ENCODE measurements around the gene SLC22A2. TPM values are rescaled to one million over a fixed set of nuclear protein-coding genes. Genes with fewer than 3 reads are reported as not detected.

SLC22A2 gene
- total RNA-seq, 1 experiment from 2014 or later, result 0.96 TPM

DNA sequence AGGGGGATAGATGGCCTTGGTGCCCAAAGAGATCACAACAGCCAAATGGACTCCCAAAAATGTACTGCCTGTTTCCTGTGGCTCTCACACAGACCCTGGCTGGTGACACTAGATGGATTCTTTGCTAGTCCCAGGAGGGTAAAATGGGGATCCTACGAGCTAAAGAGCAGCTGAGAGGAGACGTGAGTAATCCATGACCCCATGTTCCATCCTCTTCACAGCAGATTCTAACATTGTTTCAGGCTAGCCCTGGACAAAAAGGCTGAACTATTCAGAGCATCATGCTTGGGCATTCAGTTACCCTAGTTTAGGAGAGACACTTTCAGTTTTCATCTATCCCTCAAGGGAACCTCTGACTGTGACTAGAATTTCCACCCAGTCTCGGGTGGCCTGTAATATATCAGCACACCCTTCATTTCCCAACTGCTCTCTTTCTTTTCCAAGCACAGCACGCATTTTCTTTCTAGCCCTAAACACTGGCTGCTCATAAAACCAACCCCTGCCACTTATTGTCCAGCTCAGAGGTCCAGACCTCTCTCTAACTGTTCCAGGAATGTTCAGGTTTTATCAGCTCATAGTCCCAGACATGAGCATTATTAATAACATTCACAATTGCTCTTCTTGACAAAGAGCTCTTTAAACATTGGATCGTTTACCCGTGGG is 88.5 kb downstream of the SLC22A2 start:
- Mint-ChIP-seq H3K27ac (no peak overlapping the region), H3K4me1 (peaks cover 5% of the 10 kb centered on the region), H3K36me3 (peaks cover 3% of the 10 kb centered on the region), H3K27me3 (ENCODE audit: low read depth) (no peaks in the 10 kb centered on the region), H3K9me3 (peaks cover 14% of the 10 kb centered on the region), H3K4me3 (no peak overlapping the region)
- DNase-seq (ENCODE audit: low spot score), result no peak
- POLR2A ChIA-PET, result no interaction called here
- TF ChIP-seq ATF2 (CRISPR knock-in tag; IDR thresholded peaks at IDR 0.05; ENCODE audit: borderline replicate concordance, low read depth), result no peak
- TF ChIP-seq ZNF396 (CRISPR knock-in tag; IDR thresholded peaks at IDR 0.05; ENCODE audit: borderline replicate concordance), result no peak
- no peak for TF ChIP-seq TCF7 (CRISPR knock-in tag; IDR thresholded peaks at IDR 0.05; ENCODE audit: low read depth)
- no peak for TF ChIP-seq ZSCAN18 (CRISPR knock-in tag; IDR thresholded peaks at IDR 0.05)
- TF ChIP-seq PREB (CRISPR knock-in tag; IDR thresholded peaks at IDR 0.05; ENCODE audit: borderline replicate concordance), result no peak
- TF ChIP-seq PRRX2 (CRISPR knock-in tag; IDR thresholded peaks at IDR 0.05), result no peak
- no peak for TF ChIP-seq ZNF138 (CRISPR knock-in tag; conservative IDR thresholded peaks at IDR 0.05)
- TF ChIP-seq FOXK1 (CRISPR knock-in tag; IDR thresholded peaks at IDR 0.05), result no peak
- TF ChIP-seq ZNF219 (CRISPR knock-in tag; IDR thresholded peaks at IDR 0.05; ENCODE audit: borderline replicate concordance), result no peak
- no peak for TF ChIP-seq SOX15 (CRISPR knock-in tag; IDR thresholded peaks at IDR 0.05)
- TF ChIP-seq ZNF317 (CRISPR knock-in tag; IDR thresholded peaks at IDR 0.05; ENCODE audit: borderline replicate concordance, low read depth), result no peak
- TF ChIP-seq, protein P1, sequence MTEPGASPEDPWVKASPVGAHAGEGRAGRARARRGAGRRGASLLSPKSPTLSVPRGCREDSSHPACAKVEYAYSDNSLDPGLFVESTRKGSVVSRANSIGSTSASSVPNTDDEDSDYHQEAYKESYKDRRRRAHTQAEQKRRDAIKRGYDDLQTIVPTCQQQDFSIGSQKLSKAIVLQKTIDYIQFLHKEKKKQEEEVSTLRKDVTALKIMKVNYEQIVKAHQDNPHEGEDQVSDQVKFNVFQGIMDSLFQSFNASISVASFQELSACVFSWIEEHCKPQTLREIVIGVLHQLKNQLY (CRISPR knock-in tag; IDR thresholded peaks at IDR 0.05), result no peak
- ATAC-seq, result no peak
- CTCF ChIA-PET, result interaction anchor here (1.3 kb wide), 1 partner anchor 32 kb away, joined by 3 read pairs; no protein-coding TSS in a partner anchor

- H3K4me3 Mint-ChIP-seq, result no peak overlapping the region
- TF ChIP-seq SOX15 (CRISPR knock-in tag; IDR thresholded peaks at IDR 0.05) (no peak), ZSCAN18 (CRISPR knock-in tag; IDR thresholded peaks at IDR 0.05) (no peak)
- no peak overlapping the region for H3K27ac Mint-ChIP-seq
- ChIA-PET CTCF (interaction anchor here (1.2 kb wide), 1 partner anchor 26 kb away, joined by 3 read pairs; no protein-coding TSS in a partner anchor), POLR2A (no interaction called here)
- DNase-seq (ENCODE audit: low spot score) (no peak), ATAC-seq (no peak)
- H3K9me3 Mint-ChIP-seq, result peaks cover 17% of the 10 kb centered on the region
- no peaks in the 10 kb centered on the region for H3K27me3 Mint-ChIP-seq (ENCODE audit: low read depth)
- H3K36me3 Mint-ChIP-seq, result peaks cover 6% of the 10 kb centered on the region
- no peaks in the 10 kb centered on the region for H3K4me1 Mint-ChIP-seq
Observed at GRCh38 chr6:160167604-160168399, 90.8 kb downstream of the SLC22A2 start.

Other genes starting within 250 kb of the SLC22A2 start
- 0.41 to 1.2 TPM (median 0.78 TPM) in 3 replicates for gene SLC22A1, start 137.0 kb downstream of the SLC22A2 start, total RNA-seq (2021)
- gene SLC22A3, start 89.6 kb upstream of the SLC22A2 start, total RNA-seq (2021), result 2.2 to 4.1 TPM (median 2.4 TPM) in 3 replicates